Progenitor cell of endocrine pancreas (in vitro differentiated cells): ENCODE measurements around the gene IPO11. TPM values are rescaled to one million over a fixed set of nuclear protein-coding genes. Genes with fewer than 3 reads are reported as not detected.
"Not testable (repeated sequence)": the region's sequence is repeated elsewhere in the genome, so short reads cannot be mapped to it uniquely, and the experiment has no call there.

Experiments used
- DNase-seq: peaks from one replicate; pipeline ENCODE4 v3.0.0; 2021; ENCODE audit warnings: low spot score; ENCODE audit not compliant: unreplicated experiment
- H3K27ac Mint-ChIP-seq: 2 replicates; pipeline ENCODE4 v1.8.0; 2021; ENCODE audit warnings: mild to moderate bottlenecking, moderate library complexity, mixed read lengths
- H3K27me3 Mint-ChIP-seq: 2 replicates; pipeline ENCODE4 v1.8.0; 2021; ENCODE audit warnings: mixed read lengths
- H3K36me3 Mint-ChIP-seq: 2 replicates; pipeline ENCODE4 v1.8.0; 2022; ENCODE audit warnings: mixed read lengths; ENCODE audit not compliant: insufficient read depth
- H3K4me1 Mint-ChIP-seq: 2 replicates; pipeline ENCODE4 v1.8.0; 2021; ENCODE audit warnings: low read depth, mixed read lengths
- H3K4me3 Mint-ChIP-seq: 2 replicates; pipeline ENCODE4 v1.8.0; 2021; ENCODE audit warnings: low read depth, mild to moderate bottlenecking, moderate library complexity, mixed read lengths
- H3K9me3 Mint-ChIP-seq: 2 replicates; pipeline ENCODE4 v1.8.0; 2021; ENCODE audit warnings: low read depth, mixed read lengths
- CTCF ChIP-seq: fragments of 200-600 bp; sonication (generic); IDR thresholded peaks from one replicate; pipeline ENCODE4 v1.5.0; 2021; ENCODE audit warnings: antibody characterized with exemption, mild to moderate bottlenecking; ENCODE audit not compliant: unreplicated experiment
- total RNA-seq: library from RNA; stranded (reverse); gene quantifications from 2 replicates; pipeline ENCODE4 v1.2.1, GENCODE V29; 2021

Gene IPO11
- total RNA-seq, 1 donor from 2014 or later, result 32.7 TPM

DNA sequence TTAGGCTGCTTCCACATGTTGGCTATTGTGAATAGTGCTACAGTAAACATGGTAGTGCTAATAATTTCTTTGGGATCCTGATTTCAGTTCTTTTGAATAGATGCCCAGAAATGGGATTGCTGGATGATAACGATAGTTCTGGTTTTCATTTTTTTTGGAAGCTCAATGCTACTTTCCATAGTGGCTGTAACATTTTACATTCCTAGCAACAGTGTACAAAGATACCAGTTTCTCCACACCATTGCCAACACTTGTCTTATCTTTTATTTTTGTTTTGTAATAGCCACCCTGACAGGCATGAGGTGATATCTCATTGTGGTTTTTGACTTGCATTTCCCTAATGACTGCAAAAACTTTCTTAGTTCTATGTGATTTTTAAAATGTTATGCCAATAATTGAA, 97.2 kb downstream of the IPO11 start:
- Mint-ChIP-seq H3K27ac (no peak overlapping the region), H3K36me3 (peaks cover 19% of the 10 kb centered on the region), H3K4me1 (no peaks in the 10 kb centered on the region), H3K9me3 (peaks cover 3% of the 10 kb centered on the region), H3K4me3 (no peak overlapping the region), H3K27me3 (no peaks in the 10 kb centered on the region)
- no peak for DNase-seq
- TF ChIP-seq CTCF, result no peak

GRCh38 chr5:62513085-62513484, 100.5 kb downstream of the IPO11 start:
- peaks cover 20% of the 10 kb centered on the region for H3K36me3 Mint-ChIP-seq
- not testable (repeated sequence) for H3K4me3 Mint-ChIP-seq, H3K4me1 Mint-ChIP-seq, DNase-seq, H3K27me3 Mint-ChIP-seq, H3K9me3 Mint-ChIP-seq, H3K27ac Mint-ChIP-seq

DNA sequence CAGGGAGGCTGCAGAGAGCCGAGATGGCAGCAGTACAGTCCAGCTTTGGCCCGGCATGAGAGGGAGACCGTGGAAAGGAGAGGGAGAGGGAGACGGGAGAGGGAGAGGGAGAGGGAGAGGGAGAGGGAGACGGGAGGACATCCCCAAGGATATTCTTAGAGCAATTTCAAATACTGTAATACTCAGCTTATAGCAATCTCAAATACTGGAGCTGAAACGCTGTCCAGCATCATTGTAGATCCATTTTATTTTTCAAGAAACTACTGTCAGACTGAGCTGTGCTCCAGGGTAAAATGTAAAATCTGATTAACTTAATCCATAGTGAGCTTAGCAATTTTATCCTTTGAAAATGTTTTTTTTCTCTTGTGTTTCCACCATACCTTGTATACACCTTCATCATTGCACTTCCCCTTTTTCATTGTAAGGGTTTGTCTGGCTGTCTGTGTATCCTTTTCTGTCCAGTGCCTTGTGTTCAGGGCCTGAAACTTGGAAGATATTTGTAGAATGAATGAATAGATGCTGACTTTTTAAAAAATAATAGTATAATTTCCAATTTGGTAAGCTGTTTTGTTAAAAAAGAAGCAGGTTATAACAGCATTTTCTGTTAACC, 102.1 kb downstream of the IPO11 start:
- Mint-ChIP-seq H3K4me3 (no peak overlapping the region), H3K9me3 (no peaks in the 10 kb centered on the region), H3K4me1 (no peaks in the 10 kb centered on the region), H3K27ac (no peak overlapping the region), H3K36me3 (peaks cover 14% of the 10 kb centered on the region), H3K27me3 (no peaks in the 10 kb centered on the region)
- DNase-seq, result no peak
- TF ChIP-seq CTCF, result no peak

- not testable (repeated sequence) for DNase-seq, H3K9me3 Mint-ChIP-seq, H3K36me3 Mint-ChIP-seq, H3K4me3 Mint-ChIP-seq, H3K27ac Mint-ChIP-seq, H3K4me1 Mint-ChIP-seq, H3K27me3 Mint-ChIP-seq
Measured at GRCh38 chr5:62520812-62521211, 108.2 kb downstream of the IPO11 start.

GRCh38 chr5:62521319-62521718, 108.8 kb downstream of the IPO11 start:
- TF ChIP-seq CTCF, result no peak
- no peak for DNase-seq
- Mint-ChIP-seq H3K4me1 (no peaks in the 10 kb centered on the region), H3K36me3 (peaks cover 8% of the 10 kb centered on the region), H3K27me3 (no peaks in the 10 kb centered on the region), H3K4me3 (no peak overlapping the region), H3K9me3 (no peaks in the 10 kb centered on the region), H3K27ac (no peak overlapping the region)

DNA sequence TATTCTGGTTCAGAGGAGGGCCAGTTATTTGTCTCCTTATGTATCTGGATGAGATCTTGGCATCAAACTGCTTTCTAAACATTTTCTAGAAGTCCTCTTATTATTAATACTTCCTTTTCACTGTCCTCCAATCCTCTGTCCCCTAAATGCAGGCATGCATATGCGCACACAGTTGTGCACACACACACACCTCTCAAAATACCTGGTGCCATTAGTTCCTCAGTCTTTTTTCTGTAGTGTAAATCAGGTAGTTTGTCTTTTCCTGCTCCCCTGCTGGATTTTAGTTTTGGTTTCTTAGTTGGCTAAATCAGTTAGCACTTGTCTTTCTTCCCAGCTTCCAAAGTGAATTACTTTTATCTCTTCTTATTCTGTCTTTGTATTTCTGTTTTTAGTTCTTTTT, 110.2 kb downstream of the IPO11 start:
- Mint-ChIP-seq H3K4me1 (no peaks in the 10 kb centered on the region), H3K27ac (peak overlapping the region; percentile 22), H3K9me3 (no peaks in the 10 kb centered on the region), H3K36me3 (peaks cover 5% of the 10 kb centered on the region), H3K4me3 (no peak overlapping the region), H3K27me3 (no peaks in the 10 kb centered on the region)
- TF ChIP-seq CTCF, result no peak
- DNase-seq, result no peak
